Glutamatergic neuron (in vitro differentiated cells): ENCODE measurements around the gene HP1BP3. TPM values are rescaled to one million over a fixed set of nuclear protein-coding genes. Genes with fewer than 3 reads are reported as not detected.

Experiments
- DNase-seq: peaks from one replicate; pipeline ENCODE4 v3.0.0; 2022
- H3K27ac Mint-ChIP-seq: one replicate; pipeline ENCODE4 v1.8.0; 2020; ENCODE audit warnings: mild to moderate bottlenecking, mixed read lengths, inconsistent platforms; ENCODE audit not compliant: unreplicated experiment
- H3K27me3 Mint-ChIP-seq: one replicate; pipeline ENCODE4 v1.8.0; 2020; ENCODE audit warnings: mild to moderate bottlenecking, moderate library complexity, mixed read lengths, inconsistent platforms; ENCODE audit not compliant: unreplicated experiment
- H3K36me3 Mint-ChIP-seq: one replicate; pipeline ENCODE4 v1.8.0; 2020; ENCODE audit warnings: mild to moderate bottlenecking, mixed read lengths, inconsistent platforms; ENCODE audit not compliant: unreplicated experiment
- H3K4me1 Mint-ChIP-seq: one replicate; pipeline ENCODE4 v1.8.0; 2020; ENCODE audit warnings: mild to moderate bottlenecking, low read depth, mixed read lengths, inconsistent platforms; ENCODE audit not compliant: unreplicated experiment
- H3K4me3 Mint-ChIP-seq: one replicate; pipeline ENCODE4 v1.8.0; 2020; ENCODE audit warnings: mild to moderate bottlenecking, mixed read lengths, inconsistent platforms; ENCODE audit not compliant: unreplicated experiment
- H3K9me3 Mint-ChIP-seq: one replicate; pipeline ENCODE4 v1.8.0; 2020; ENCODE audit warnings: mild to moderate bottlenecking, moderate library complexity, mixed read lengths, inconsistent platforms; ENCODE audit not compliant: unreplicated experiment
- total RNA-seq: library from RNA; stranded (reverse); fragmentation: NEBNext Ultra II Directional; extraction: Animal tissue kit (Norgen Biotek cat#: 25700); gene quantifications from one replicate; pipeline ENCODE4 v1.2.1, GENCODE V29; 2021; ENCODE audit not compliant: unreplicated experiment
- TF ChIP-seq, protein P1 (sequence below): fragments of 200-600 bp; sonication (generic); IDR thresholded peaks from one replicate; pipeline ENCODE4 v1.5.0; 2021; ENCODE audit not compliant: partially characterized antibody, unreplicated experiment

The HP1BP3 gene
- total RNA-seq, 1 donor from 2014 or later, result 192 TPM

DNA sequence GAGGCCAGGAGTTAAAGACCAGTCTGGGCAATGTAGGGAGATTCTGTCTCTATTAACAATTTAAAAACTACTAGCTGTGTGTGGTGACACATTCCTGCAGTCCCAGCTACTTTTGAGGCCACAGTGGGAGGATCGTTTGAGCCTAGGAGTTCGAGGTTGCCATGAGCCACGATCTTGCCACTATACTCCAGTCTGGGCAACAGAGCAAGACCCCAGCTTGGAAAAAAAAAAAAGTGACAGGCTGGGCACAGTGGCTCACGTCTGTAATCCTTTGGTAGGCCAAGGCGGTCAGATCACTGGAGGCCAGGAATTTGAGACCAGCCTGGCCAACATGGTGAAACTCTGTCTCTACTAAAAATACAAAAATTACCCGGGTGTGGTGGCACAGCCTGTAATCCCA, 26.8 kb downstream of the HP1BP3 start:
- no peak for DNase-seq
- Mint-ChIP-seq H3K4me3 (no peak overlapping the region), H3K4me1 (no peaks in the 10 kb centered on the region), H3K27me3 (no peaks in the 10 kb centered on the region), H3K9me3 (peaks cover 3% of the 10 kb centered on the region), H3K27ac (no peak overlapping the region), H3K36me3 (no peaks in the 10 kb centered on the region)
- TF ChIP-seq, protein P1, sequence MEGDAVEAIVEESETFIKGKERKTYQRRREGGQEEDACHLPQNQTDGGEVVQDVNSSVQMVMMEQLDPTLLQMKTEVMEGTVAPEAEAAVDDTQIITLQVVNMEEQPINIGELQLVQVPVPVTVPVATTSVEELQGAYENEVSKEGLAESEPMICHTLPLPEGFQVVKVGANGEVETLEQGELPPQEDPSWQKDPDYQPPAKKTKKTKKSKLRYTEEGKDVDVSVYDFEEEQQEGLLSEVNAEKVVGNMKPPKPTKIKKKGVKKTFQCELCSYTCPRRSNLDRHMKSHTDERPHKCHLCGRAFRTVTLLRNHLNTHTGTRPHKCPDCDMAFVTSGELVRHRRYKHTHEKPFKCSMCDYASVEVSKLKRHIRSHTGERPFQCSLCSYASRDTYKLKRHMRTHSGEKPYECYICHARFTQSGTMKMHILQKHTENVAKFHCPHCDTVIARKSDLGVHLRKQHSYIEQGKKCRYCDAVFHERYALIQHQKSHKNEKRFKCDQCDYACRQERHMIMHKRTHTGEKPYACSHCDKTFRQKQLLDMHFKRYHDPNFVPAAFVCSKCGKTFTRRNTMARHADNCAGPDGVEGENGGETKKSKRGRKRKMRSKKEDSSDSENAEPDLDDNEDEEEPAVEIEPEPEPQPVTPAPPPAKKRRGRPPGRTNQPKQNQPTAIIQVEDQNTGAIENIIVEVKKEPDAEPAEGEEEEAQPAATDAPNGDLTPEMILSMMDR, result no peak

DNA sequence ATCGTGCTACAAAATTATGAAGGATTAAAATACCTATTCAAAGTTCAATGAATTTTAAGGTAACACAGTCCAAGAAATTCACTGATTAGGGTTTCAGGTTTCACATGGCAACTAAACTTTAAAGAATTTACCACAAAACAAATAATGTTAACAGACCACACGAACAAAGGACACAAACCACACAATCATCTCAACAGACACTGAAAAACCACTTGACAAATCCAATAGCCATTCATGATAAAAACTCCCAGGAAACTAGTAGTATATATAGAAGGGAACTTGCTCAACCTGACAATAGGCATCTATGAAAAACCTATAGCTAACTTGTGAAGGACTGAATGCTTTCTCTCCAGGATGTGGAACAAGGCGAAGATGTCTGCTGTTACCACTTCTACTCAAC, 33.5 kb downstream of the HP1BP3 start:
- no peak for DNase-seq
- Mint-ChIP-seq H3K27ac (no peak overlapping the region), H3K27me3 (no peaks in the 10 kb centered on the region), H3K9me3 (peaks cover 1% of the 10 kb centered on the region), H3K4me1 (no peaks in the 10 kb centered on the region), H3K36me3 (no peaks in the 10 kb centered on the region), H3K4me3 (no peak overlapping the region)
- TF ChIP-seq, protein P1, result no peak

DNA sequence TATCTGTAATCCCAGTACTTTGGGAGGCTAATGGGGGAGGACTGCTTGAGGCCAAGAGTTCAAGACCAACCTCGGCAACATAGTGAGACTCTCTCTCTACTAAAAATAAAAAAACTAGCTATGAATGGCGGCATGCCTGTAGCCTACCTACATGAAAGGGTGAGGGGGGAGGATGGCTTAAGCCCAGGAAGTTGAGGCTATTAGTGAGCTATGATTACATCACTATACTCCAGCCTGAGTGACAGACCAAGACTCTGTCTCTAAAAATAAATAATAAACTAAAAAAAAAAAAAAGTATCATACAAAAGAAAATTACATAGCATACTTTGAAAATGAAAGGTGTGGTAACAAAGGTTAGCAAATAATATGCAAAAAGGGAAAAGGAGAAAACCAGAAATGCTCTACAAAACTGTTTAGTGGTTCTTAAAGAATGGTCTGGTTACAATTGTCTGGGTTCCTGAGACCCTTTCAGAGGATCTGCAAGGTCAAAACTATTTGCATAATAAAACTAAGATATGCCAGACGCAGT, 35.6 kb downstream of the HP1BP3 start:
- Mint-ChIP-seq H3K27me3 (no peaks in the 10 kb centered on the region), H3K36me3 (no peaks in the 10 kb centered on the region), H3K9me3 (no peaks in the 10 kb centered on the region), H3K27ac (no peak overlapping the region), H3K4me1 (no peaks in the 10 kb centered on the region), H3K4me3 (no peak overlapping the region)
- TF ChIP-seq, protein P1, result no peak
- DNase-seq, result no peak

DNA sequence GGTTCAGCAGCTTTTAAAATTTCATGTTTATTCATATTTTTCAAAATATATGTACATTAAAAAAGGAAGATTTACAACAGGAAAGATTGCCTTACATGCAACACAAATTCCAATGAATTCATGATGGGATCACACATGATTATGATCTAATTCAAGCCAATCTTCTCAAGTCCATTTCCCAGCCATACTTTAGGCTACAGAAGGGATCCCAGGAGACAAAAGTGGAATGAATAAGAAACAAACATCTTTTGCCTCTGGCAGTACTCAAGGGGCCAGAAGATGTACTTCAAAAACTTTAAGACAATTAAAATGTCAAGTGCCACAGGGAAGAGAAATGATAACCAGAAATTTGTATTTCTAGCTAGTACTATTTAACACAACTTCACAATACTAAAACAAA, 44.4 kb downstream of the HP1BP3 start:
- peaks cover 7% of the 10 kb centered on the region for H3K4me1 Mint-ChIP-seq
- no peaks in the 10 kb centered on the region for H3K9me3 Mint-ChIP-seq
- TF ChIP-seq, protein P1, result no peak
- DNase-seq, result no peak
- no peak overlapping the region for H3K4me3 Mint-ChIP-seq
- no peak overlapping the region for H3K27ac Mint-ChIP-seq
- no peaks in the 10 kb centered on the region for H3K27me3 Mint-ChIP-seq
- no peaks in the 10 kb centered on the region for H3K36me3 Mint-ChIP-seq

DNA sequence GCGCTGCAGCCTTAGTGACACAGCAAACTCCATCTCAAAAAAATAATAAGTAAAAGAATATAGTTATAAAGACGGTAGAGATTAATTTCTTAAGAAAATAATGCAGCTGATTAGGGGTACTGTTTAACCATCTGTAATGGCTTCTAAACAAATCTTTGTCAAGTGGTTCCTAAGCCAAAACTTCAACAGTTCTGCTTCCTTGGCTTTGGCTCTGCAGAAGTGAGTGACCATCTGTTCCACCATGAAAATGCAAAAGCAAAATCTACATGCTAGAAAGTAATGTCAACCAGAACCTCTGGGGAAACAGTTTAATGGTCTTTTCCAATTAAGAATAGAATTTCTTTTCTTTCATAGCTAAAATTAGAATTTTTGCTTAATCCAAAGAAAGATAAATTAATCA, 46.3 kb downstream of the HP1BP3 start:
- Mint-ChIP-seq H3K4me1 (peaks cover 7% of the 10 kb centered on the region), H3K9me3 (no peaks in the 10 kb centered on the region), H3K36me3 (no peaks in the 10 kb centered on the region), H3K27ac (no peak overlapping the region), H3K27me3 (no peaks in the 10 kb centered on the region), H3K4me3 (no peak overlapping the region)
- TF ChIP-seq, protein P1, result no peak
- DNase-seq, result no peak
